Ovary (tissue), 3 donors: ENCODE results near the gene CCDC171.

Experiments used
- EP300 ChIP-seq: sonication (generic); formaldehyde crosslinking; IDR thresholded peaks from one replicate; pipeline ENCODE4 v1.6.1; 2017; ENCODE audit warnings: antibody characterized with exemption
- POLR2A ChIP-seq: fragments of 450-650 bp; IDR thresholded peaks from one replicate; pipeline ENCODE4 v1.6.1; 2017; ENCODE audit warnings: antibody characterized with exemption, mild to moderate bottlenecking, moderate library complexity
- TF ChIP-seq, protein P1 (sequence below), 3 donors: fragments of 450-650 bp in 2 of 3; fragments of 200-600 bp in 1 of 3; IDR thresholded peaks; one replicate each; pipeline versions ENCODE4 v1.5.1 to v1.8.0; 2016 to 2022; ENCODE audit warnings: antibody characterized with exemption in 3 of 3, mild to moderate bottlenecking in 1 of 3
- donor health status: DM: no; HTN: no; CAD: no.

DNA sequence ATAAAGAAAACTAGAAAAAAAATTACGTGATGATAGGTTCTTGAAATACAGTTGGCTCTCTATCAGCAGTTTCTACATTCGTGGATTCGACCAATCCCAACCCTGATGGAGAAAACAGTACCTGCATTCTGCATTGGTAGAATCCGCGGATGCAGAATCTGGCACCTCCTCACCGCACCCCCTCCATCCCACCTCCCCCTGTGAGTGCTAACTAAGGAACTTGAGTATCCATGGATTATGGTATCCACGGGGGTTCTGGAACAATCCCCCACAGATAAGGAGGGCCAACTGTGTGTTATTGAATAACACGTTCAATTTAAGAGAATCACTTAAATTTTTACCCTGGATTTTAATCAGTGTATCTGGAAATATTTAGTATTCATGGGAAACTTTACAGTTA, 31.6 kb upstream of the CCDC171 start:
- TF ChIP-seq, protein P1, sequence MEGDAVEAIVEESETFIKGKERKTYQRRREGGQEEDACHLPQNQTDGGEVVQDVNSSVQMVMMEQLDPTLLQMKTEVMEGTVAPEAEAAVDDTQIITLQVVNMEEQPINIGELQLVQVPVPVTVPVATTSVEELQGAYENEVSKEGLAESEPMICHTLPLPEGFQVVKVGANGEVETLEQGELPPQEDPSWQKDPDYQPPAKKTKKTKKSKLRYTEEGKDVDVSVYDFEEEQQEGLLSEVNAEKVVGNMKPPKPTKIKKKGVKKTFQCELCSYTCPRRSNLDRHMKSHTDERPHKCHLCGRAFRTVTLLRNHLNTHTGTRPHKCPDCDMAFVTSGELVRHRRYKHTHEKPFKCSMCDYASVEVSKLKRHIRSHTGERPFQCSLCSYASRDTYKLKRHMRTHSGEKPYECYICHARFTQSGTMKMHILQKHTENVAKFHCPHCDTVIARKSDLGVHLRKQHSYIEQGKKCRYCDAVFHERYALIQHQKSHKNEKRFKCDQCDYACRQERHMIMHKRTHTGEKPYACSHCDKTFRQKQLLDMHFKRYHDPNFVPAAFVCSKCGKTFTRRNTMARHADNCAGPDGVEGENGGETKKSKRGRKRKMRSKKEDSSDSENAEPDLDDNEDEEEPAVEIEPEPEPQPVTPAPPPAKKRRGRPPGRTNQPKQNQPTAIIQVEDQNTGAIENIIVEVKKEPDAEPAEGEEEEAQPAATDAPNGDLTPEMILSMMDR (IDR thresholded peaks at IDR 0.05) = no peak
- no peak for TF ChIP-seq POLR2A
- no peak for TF ChIP-seq EP300
